HepG2 (cell line): ENCODE results near the gene NCOA4. TPM values are rescaled to one million over a fixed set of nuclear protein-coding genes. Genes with fewer than 3 reads are reported as not detected.

ENCODE experiments used
- ASH2L ChIP-seq: fragments of 300-600, 200-600 bp; sonication (generic); IDR thresholded peaks from 2 replicates; pipeline ENCODE4 v1.7.0; 2017; ENCODE audit warnings: low read depth, mild to moderate bottlenecking, moderate library complexity, mixed read lengths, low read length; ENCODE audit not compliant: insufficient read length
- BCL3 ChIP-seq: sonication (generic); formaldehyde crosslinking; IDR thresholded peaks from 2 replicates; pipeline ENCODE4 v1.5.1; 2020; ENCODE audit warnings: mild to moderate bottlenecking, missing genetic modification reagents, moderate library complexity
- CAMTA2 ChIP-seq: sonication (generic); formaldehyde crosslinking; IDR thresholded peaks from 2 replicates; pipeline ENCODE4 v1.4.0; 2020; ENCODE audit warnings: mild to moderate bottlenecking, missing genetic modification reagents, borderline replicate concordance
- FOXC1 ChIP-seq: sonication (generic); formaldehyde crosslinking; IDR thresholded peaks from 2 replicates; pipeline ENCODE4 v1.8.0; 2022; ENCODE audit warnings: mild to moderate bottlenecking, missing genetic modification reagents, borderline replicate concordance
- HNRNPH1 ChIP-seq: fragments of 200-400 bp; formaldehyde crosslinking; optimal IDR thresholded peaks from 2 replicates; pipeline ENCODE3; 2017; ENCODE audit warnings: mild to moderate bottlenecking, low read depth, low read length
- KDM5B ChIP-seq: sonication (generic); formaldehyde crosslinking; IDR thresholded peaks from 2 replicates; pipeline ENCODE4 v1.4.0; 2020; ENCODE audit warnings: missing genetic modification reagents, mild to moderate bottlenecking, borderline replicate concordance
- NFE2L2 ChIP-seq: fragments of 150-350 bp; IDR thresholded peaks from 2 replicates; pipeline ENCODE4 v1.6.1; 2014; ENCODE audit warnings: low read length
- PHF21A ChIP-seq: sonication (generic); formaldehyde crosslinking; IDR thresholded peaks from 2 replicates; pipeline ENCODE4 v1.5.0; 2020; ENCODE audit warnings: mild to moderate bottlenecking, missing genetic modification reagents
- SMAD9 ChIP-seq: sonication (generic); formaldehyde crosslinking; IDR thresholded peaks from 2 replicates; pipeline ENCODE4 v1.5.1; 2020; ENCODE audit warnings: mild to moderate bottlenecking, missing genetic modification reagents
- SRSF4 ChIP-seq: fragments of 200-400 bp; formaldehyde crosslinking; IDR thresholded peaks from one replicate; pipeline ENCODE4 v1.6.1; 2018; ENCODE audit warnings: mild to moderate bottlenecking, low read depth, low read length, moderate library complexity; ENCODE audit not compliant: poor library complexity, severe bottlenecking
- WIZ ChIP-seq: sonication (generic); formaldehyde crosslinking; IDR thresholded peaks from 2 replicates; pipeline ENCODE4 v1.5.1; 2020; ENCODE audit warnings: mild to moderate bottlenecking, missing genetic modification reagents
- ZC3H13 ChIP-seq: sonication (generic); formaldehyde crosslinking; IDR thresholded peaks from 2 replicates; pipeline ENCODE4 v1.8.1; 2023; ENCODE audit warnings: mild to moderate bottlenecking, missing genetic modification reagents, moderate library complexity
- ZNF674 ChIP-seq: sonication (generic); formaldehyde crosslinking; IDR thresholded peaks from 2 replicates; pipeline ENCODE4 v1.5.0; 2020; ENCODE audit warnings: low read depth, mild to moderate bottlenecking, missing genetic modification reagents
- ZNF792 ChIP-seq: IDR thresholded peaks from 2 replicates; pipeline ENCODE4 v1.6.1; 2016
- ZNF800 ChIP-seq: sonication (generic); formaldehyde crosslinking; IDR thresholded peaks from 2 replicates; pipeline ENCODE4 v1.4.0; 2020; ENCODE audit warnings: missing genetic modification reagents
- polyA plus RNA-seq, 8 experiments: library from polyadenylated mRNA; depleted of rRNA in 3 of 8; stranded (reverse) in 7 of 8; unstranded in 1 of 8; fragments of >200 nt; fragmentation: Illumina TruSeq in 4 of 8; extraction: Trizol in 4 of 8; gene quantifications; 2 replicates each; pipeline versions ENCODE4 v1.2.1 to v1.2.3, GENCODE V29; 2011 to 2016; ENCODE audit warnings: low read depth in 4 of 8, missing spikeins in 1 of 8, mixed read lengths in 1 of 8; ENCODE audit not compliant: insufficient read depth in 1 of 8
- total RNA-seq, 5 experiments: library from RNA; depleted of rRNA; stranded (reverse); fragments of >200 nt; fragmentation: Illumina TruSeq; extraction: Trizol; gene quantifications; 2 replicates each; pipeline ENCODE4 v1.2.3, GENCODE V29; 2016; ENCODE audit warnings: low read depth in 1 of 5
- TF ChIP-seq, protein P1 (sequence below): sonication (generic); formaldehyde crosslinking; IDR thresholded peaks from 2 replicates; pipeline ENCODE4 v1.5.0; 2020; ENCODE audit warnings: missing genetic modification reagents
- TF ChIP-seq, protein P2 (sequence below): sonication (generic); formaldehyde crosslinking; IDR thresholded peaks from 2 replicates; pipeline ENCODE4 v1.4.0; 2020; ENCODE audit warnings: missing genetic modification reagents, borderline replicate concordance

Gene NCOA4
- total and polyA plus RNA-seq, 2 of the 13 experiments (the other 11 are each of a cell fraction or from before 2014, with no cell fraction given): 306 to 400 TPM

DNA sequence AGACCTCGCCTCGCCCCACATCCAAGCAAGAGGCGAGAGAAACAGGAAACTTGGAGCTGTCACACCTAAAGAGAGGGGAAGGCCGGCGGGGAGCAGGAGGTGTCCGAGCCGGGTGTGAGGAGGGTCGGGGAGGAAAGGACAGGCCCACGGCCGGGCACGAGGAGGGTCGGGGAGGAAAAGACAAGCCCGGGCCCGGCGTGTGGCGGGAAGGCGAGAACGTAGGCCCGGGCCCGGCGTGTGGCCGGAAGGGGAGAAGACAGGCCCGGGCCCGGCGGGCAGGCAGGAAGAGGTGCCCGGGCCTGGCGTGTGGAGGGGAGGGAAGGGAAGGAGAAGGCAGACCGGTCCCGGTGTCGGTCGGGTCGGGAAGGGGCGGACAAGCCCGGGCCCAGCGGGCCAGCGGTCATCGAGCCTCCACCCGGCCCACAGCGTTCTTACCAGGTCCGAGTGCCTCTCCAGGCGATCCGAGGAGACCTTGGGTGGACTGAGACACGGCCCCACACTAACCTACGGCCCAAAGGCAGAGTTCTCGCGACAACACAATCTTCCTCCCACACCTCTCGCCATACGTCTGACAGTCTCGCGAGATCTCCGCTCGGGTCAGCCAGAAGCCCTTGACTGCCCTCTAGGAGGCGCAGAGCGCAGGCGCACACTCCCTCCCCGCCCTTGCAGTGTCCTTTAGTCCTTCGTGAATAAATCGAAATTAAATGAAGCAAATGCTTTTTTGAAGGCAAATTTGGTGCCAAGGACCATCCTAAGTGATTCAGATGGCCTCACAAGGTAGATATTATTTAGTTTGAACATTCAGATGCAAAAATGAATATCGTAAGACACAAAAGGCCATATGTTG is at the start of gene NCOA4 (continued):
- no peak; the same call in 1 of the 2 replicates for TF ChIP-seq WIZ (CRISPR knock-in tag)
- TF ChIP-seq PHF21A (CRISPR knock-in tag): no peak; the same call in 1 of the 2 replicates
- TF ChIP-seq BCL3 (CRISPR knock-in tag): peak; percentile 51; the same call in 1 of the 2 replicates
- no peak for TF ChIP-seq ZNF674 (CRISPR knock-in tag)
- TF ChIP-seq, protein P1, sequence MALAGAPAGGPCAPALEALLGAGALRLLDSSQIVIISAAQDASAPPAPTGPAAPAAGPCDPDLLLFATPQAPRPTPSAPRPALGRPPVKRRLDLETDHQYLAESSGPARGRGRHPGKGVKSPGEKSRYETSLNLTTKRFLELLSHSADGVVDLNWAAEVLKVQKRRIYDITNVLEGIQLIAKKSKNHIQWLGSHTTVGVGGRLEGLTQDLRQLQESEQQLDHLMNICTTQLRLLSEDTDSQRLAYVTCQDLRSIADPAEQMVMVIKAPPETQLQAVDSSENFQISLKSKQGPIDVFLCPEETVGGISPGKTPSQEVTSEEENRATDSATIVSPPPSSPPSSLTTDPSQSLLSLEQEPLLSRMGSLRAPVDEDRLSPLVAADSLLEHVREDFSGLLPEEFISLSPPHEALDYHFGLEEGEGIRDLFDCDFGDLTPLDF (CRISPR knock-in tag): no peak
- no peak for TF ChIP-seq NFE2L2
- TF ChIP-seq, protein P2, sequence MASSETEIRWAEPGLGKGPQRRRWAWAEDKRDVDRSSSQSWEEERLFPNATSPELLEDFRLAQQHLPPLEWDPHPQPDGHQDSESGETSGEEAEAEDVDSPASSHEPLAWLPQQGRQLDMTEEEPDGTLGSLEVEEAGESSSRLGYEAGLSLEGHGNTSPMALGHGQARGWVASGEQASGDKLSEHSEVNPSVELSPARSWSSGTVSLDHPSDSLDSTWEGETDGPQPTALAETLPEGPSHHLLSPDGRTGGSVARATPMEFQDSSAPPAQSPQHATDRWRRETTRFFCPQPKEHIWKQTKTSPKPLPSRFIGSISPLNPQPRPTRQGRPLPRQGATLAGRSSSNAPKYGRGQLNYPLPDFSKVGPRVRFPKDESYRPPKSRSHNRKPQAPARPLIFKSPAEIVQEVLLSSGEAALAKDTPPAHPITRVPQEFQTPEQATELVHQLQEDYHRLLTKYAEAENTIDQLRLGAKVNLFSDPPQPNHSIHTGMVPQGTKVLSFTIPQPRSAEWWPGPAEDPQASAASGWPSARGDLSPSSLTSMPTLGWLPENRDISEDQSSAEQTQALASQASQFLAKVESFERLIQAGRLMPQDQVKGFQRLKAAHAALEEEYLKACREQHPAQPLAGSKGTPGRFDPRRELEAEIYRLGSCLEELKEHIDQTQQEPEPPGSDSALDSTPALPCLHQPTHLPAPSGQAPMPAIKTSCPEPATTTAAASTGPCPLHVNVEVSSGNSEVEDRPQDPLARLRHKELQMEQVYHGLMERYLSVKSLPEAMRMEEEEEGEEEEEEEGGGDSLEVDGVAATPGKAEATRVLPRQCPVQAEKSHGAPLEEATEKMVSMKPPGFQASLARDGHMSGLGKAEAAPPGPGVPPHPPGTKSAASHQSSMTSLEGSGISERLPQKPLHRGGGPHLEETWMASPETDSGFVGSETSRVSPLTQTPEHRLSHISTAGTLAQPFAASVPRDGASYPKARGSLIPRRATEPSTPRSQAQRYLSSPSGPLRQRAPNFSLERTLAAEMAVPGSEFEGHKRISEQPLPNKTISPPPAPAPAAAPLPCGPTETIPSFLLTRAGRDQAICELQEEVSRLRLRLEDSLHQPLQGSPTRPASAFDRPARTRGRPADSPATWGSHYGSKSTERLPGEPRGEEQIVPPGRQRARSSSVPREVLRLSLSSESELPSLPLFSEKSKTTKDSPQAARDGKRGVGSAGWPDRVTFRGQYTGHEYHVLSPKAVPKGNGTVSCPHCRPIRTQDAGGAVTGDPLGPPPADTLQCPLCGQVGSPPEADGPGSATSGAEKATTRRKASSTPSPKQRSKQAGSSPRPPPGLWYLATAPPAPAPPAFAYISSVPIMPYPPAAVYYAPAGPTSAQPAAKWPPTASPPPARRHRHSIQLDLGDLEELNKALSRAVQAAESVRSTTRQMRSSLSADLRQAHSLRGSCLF (CRISPR knock-in tag): no peak
- no peak; the same call in 1 of the 2 replicates for TF ChIP-seq ZNF792 (CRISPR knock-in tag)
- TF ChIP-seq ZC3H13 (CRISPR knock-in tag): peak; percentile 83
- no peak for TF ChIP-seq HNRNPH1
- TF ChIP-seq FOXC1 (CRISPR knock-in tag): peak; percentile 60; the same call in 1 of the 2 replicates
- peak; percentile 25 for TF ChIP-seq ASH2L
- TF ChIP-seq SMAD9 (CRISPR knock-in tag): no peak
- TF ChIP-seq ZNF800 (CRISPR knock-in tag): no peak
- TF ChIP-seq CAMTA2 (CRISPR knock-in tag): no peak
- peak; percentile 75; the same call in 1 of the 2 replicates for TF ChIP-seq KDM5B (CRISPR knock-in tag)
- no peak for TF ChIP-seq SRSF4
